ENCODE results near the gene MYEOV.

MYEOV gene

GRCh38 chr11:69265210-69265609 lies 28.7 kb upstream of the MYEOV start:
- no peak for FAIRE-seq

GRCh38 chr11:69265911-69266510 lies 27.9 kb upstream of the MYEOV start:
- no peak for DNase-seq (ENCODE audit: extremely low spot score, insufficient read length, low read depth)
- FAIRE-seq: no peak

More at GRCh38 chr11:69265210-69265609, 28.7 kb upstream of the MYEOV start:
- DNase-seq (ENCODE audit: extremely low spot score, insufficient read length, low read depth): no peak

- FAIRE-seq: no peak
- no peak for DNase-seq (ENCODE audit: extremely low spot score, insufficient read length, low read depth)
These were observed 26.6 kb upstream of the MYEOV start for GRCh38 chr11:69267395-69267805.

GRCh38 chr11:69268911-69269310 lies 25.0 kb upstream of the MYEOV start:
- DNase-seq (ENCODE audit: extremely low spot score, insufficient read length, low read depth) (no peak), FAIRE-seq (no peak)

GRCh38 chr11:69269388-69269787 lies 24.6 kb upstream of the MYEOV start:
- DNase-seq (ENCODE audit: extremely low spot score, insufficient read length, low read depth) (no peak), FAIRE-seq (no peak)

- DNase-seq (ENCODE audit: extremely low spot score, insufficient read length, low read depth) (no peak), FAIRE-seq (no peak)
These were observed 23.8 kb upstream of the MYEOV start for GRCh38 chr11:69269926-69270697.

GRCh38 chr11:69270941-69271340 lies 23.0 kb upstream of the MYEOV start:
- DNase-seq (ENCODE audit: extremely low spot score, insufficient read length, low read depth) (no peak), FAIRE-seq (no peak)

- FAIRE-seq (no peak), DNase-seq (ENCODE audit: extremely low spot score, insufficient read length, low read depth) (no peak)
These were observed 21.9 kb upstream of the MYEOV start for GRCh38 chr11:69272055-69272454.

- no peak for DNase-seq (ENCODE audit: extremely low spot score, insufficient read length, low read depth)
- FAIRE-seq: no peak
These were observed 21.0 kb upstream of the MYEOV start for GRCh38 chr11:69272831-69273485.

GRCh38 chr11:69273571-69273970 lies 20.4 kb upstream of the MYEOV start:
- DNase-seq (ENCODE audit: extremely low spot score, insufficient read length, low read depth) (no peak), FAIRE-seq (no peak)

GRCh38 chr11:69274531-69275016 lies 19.4 kb upstream of the MYEOV start:
- FAIRE-seq (no peak), DNase-seq (ENCODE audit: extremely low spot score, insufficient read length, low read depth) (no peak)

GRCh38 chr11:69275178-69275577 lies 18.8 kb upstream of the MYEOV start:
- DNase-seq (ENCODE audit: extremely low spot score, insufficient read length, low read depth): no peak
- FAIRE-seq: no peak

GRCh38 chr11:69276165-69276564 lies 17.8 kb upstream of the MYEOV start:
- no peak for DNase-seq (ENCODE audit: extremely low spot score, insufficient read length, low read depth)
- no peak for FAIRE-seq

- DNase-seq (ENCODE audit: extremely low spot score, insufficient read length, low read depth) (no peak), FAIRE-seq (peak; percentile 36)
These were observed 16.7 kb upstream of the MYEOV start for GRCh38 chr11:69277074-69277809.

GRCh38 chr11:69278091-69278867 lies 15.7 kb upstream of the MYEOV start:
- no peak for DNase-seq (ENCODE audit: extremely low spot score, insufficient read length, low read depth)
- FAIRE-seq: no peak

- FAIRE-seq: no peak
- DNase-seq (ENCODE audit: extremely low spot score, insufficient read length, low read depth): no peak
These were observed 13.5 kb upstream of the MYEOV start for GRCh38 chr11:69280451-69280850.

GRCh38 chr11:69280994-69281393 lies 13.0 kb upstream of the MYEOV start:
- DNase-seq (ENCODE audit: extremely low spot score, insufficient read length, low read depth) (no peak), FAIRE-seq (no peak)

GRCh38 chr11:69283446-69283845 lies 10.5 kb upstream of the MYEOV start:
- DNase-seq (ENCODE audit: extremely low spot score, insufficient read length, low read depth): no peak
- FAIRE-seq: no peak

- FAIRE-seq: no peak
These were observed 9.9 kb upstream of the MYEOV start for GRCh38 chr11:69284081-69284511.

GRCh38 chr11:69285091-69285490 lies 8.9 kb upstream of the MYEOV start:
- FAIRE-seq: no peak
- no peak for DNase-seq (ENCODE audit: extremely low spot score, insufficient read length, low read depth)

More at GRCh38 chr11:69284081-69284511, 9.9 kb upstream of the MYEOV start:
- DNase-seq (ENCODE audit: extremely low spot score, insufficient read length, low read depth): no peak
